ENCODE results near the gene HIPK2. TPM values are rescaled to one million over a fixed set of nuclear protein-coding genes. Genes with fewer than 3 reads are reported as not detected.

Gene HIPK2
- total RNA-seq, 1 experiment from 2014 or later, result 30.7 TPM

GRCh38 chr7:139603282-139603681 lies 174.5 kb downstream of the HIPK2 start:
- no TSS peak for BruUV-seq (replicated peaks)

GRCh38 chr7:139602143-139602722 lies 175.6 kb downstream of the HIPK2 start:
- peaks cover 7% of the 10 kb centered on the region for H3K4me1 ChIP-seq (ENCODE audit: insufficient read depth, low read length, poor library complexity, severe bottlenecking)
- H3K9me3 ChIP-seq (ENCODE audit: low read depth, low read length, poor library complexity, severe bottlenecking), result no peaks in the 10 kb centered on the region
- intact Hi-C loops (cut with micrococcal nuclease; ENCODE audit: unreplicated experiment), result loop anchor here (5.0 kb wide), 1 partner anchor 400 kb away; no protein-coding TSS in a partner anchor
- H3K4me3 ChIP-seq (ENCODE audit: low read depth, low read length, poor library complexity, severe bottlenecking), result no peak overlapping the region
- ChIA-PET CTCF (interaction anchor here (0.6 to 1.3 kb wide), 13 partner anchors 12 to 403 kb away, joined by 3 to 19 read pairs (median 4); no protein-coding TSS in a partner anchor), POLR2A (ENCODE audit: low non-redundant PET) (no interaction called here)
- H3K27ac ChIP-seq (ENCODE audit: low read depth, low read length, poor library complexity, severe bottlenecking), result no peak overlapping the region
- DNase-seq (ENCODE audit: low spot score), result peak; percentile 48
- no peaks in the 10 kb centered on the region for H3K27me3 ChIP-seq (replicated peaks; ENCODE audit: insufficient read depth, low read depth, low read length, poor library complexity)
- TF ChIP-seq EZH2 (IDR thresholded peaks at IDR 0.05; ENCODE audit: borderline replicate concordance, low read depth, low read length, poor library complexity, severe bottlenecking), result no peak
- peak; percentile 68 for TF ChIP-seq CTCF (conservative IDR thresholded peaks at IDR 0.05; ENCODE audit: low read depth, low read length)
- no TSS peak for BruUV-seq (replicated peaks)
- H3K36me3 ChIP-seq (ENCODE audit: insufficient read depth, low read length, poor library complexity, severe bottlenecking), result peaks cover 6% of the 10 kb centered on the region

More at GRCh38 chr7:139603282-139603681, 174.5 kb downstream of the HIPK2 start:
- H3K27ac ChIP-seq (ENCODE audit: low read depth, low read length, poor library complexity, severe bottlenecking), result no peak overlapping the region
- intact Hi-C loops (cut with micrococcal nuclease; ENCODE audit: unreplicated experiment), result loop anchor here (5.0 kb wide), 1 partner anchor 399 kb away; no protein-coding TSS in a partner anchor
- DNase-seq (ENCODE audit: low spot score), result no peak
- H3K9me3 ChIP-seq (ENCODE audit: low read depth, low read length, poor library complexity, severe bottlenecking), result no peaks in the 10 kb centered on the region
- H3K4me1 ChIP-seq (ENCODE audit: insufficient read depth, low read length, poor library complexity, severe bottlenecking), result peaks cover 7% of the 10 kb centered on the region
- ChIA-PET CTCF (no interaction called here), POLR2A (ENCODE audit: low non-redundant PET) (interaction anchor here (0.7 kb wide), 1 partner anchor 103 kb away, joined by 7 read pairs; no protein-coding TSS in a partner anchor)
- H3K4me3 ChIP-seq (ENCODE audit: low read depth, low read length, poor library complexity, severe bottlenecking), result no peak overlapping the region
- H3K27me3 ChIP-seq (replicated peaks; ENCODE audit: insufficient read depth, low read depth, low read length, poor library complexity), result no peaks in the 10 kb centered on the region
- TF ChIP-seq EZH2 (IDR thresholded peaks at IDR 0.05; ENCODE audit: borderline replicate concordance, low read depth, low read length, poor library complexity, severe bottlenecking) (no peak), CTCF (conservative IDR thresholded peaks at IDR 0.05; ENCODE audit: low read depth, low read length) (no peak)
- H3K36me3 ChIP-seq (ENCODE audit: insufficient read depth, low read length, poor library complexity, severe bottlenecking), result peaks cover 6% of the 10 kb centered on the region

GRCh38 chr7:139601176-139601575 lies 176.6 kb downstream of the HIPK2 start:
- no peaks in the 10 kb centered on the region for H3K27me3 ChIP-seq (replicated peaks; ENCODE audit: insufficient read depth, low read depth, low read length, poor library complexity)
- TF ChIP-seq CTCF (conservative IDR thresholded peaks at IDR 0.05; ENCODE audit: low read depth, low read length) (no peak), EZH2 (IDR thresholded peaks at IDR 0.05; ENCODE audit: borderline replicate concordance, low read depth, low read length, poor library complexity, severe bottlenecking) (no peak)
- BruUV-seq (replicated peaks), result no TSS peak
- POLR2A ChIA-PET (ENCODE audit: low non-redundant PET), result no interaction called here
- no peaks in the 10 kb centered on the region for H3K9me3 ChIP-seq (ENCODE audit: low read depth, low read length, poor library complexity, severe bottlenecking)
- DNase-seq (ENCODE audit: low spot score), result no peak
- no peak overlapping the region for H3K27ac ChIP-seq (ENCODE audit: low read depth, low read length, poor library complexity, severe bottlenecking)
- peaks cover 7% of the 10 kb centered on the region for H3K4me1 ChIP-seq (ENCODE audit: insufficient read depth, low read length, poor library complexity, severe bottlenecking)
- intact Hi-C loops (cut with micrococcal nuclease; ENCODE audit: unreplicated experiment), result loop anchor here (5.0 kb wide), 1 partner anchor 401 kb away; no protein-coding TSS in a partner anchor
- CTCF ChIA-PET, result interaction anchor here (0.7 kb wide), 1 partner anchor 1471 kb away, joined by 6 read pairs; no protein-coding TSS in a partner anchor
- H3K4me3 ChIP-seq (ENCODE audit: low read depth, low read length, poor library complexity, severe bottlenecking), result no peak overlapping the region
- H3K36me3 ChIP-seq (ENCODE audit: insufficient read depth, low read length, poor library complexity, severe bottlenecking), result peaks cover 10% of the 10 kb centered on the region
